ENCODE measurements around the gene TPGS2.

The TPGS2 gene

GRCh38 chr18:36757081-36757480 is 71.7 kb downstream of the TPGS2 start:
- TF ChIP-seq FOXP2 (optimal IDR thresholded peaks at IDR 0.05; ENCODE audit: control extremely low read depth, extremely low read length, insufficient read depth): no peak
- no peak for TF ChIP-seq EZH2 (IDR thresholded peaks at IDR 0.05)
- no peak for TF ChIP-seq POLR2AphosphoS5 (IDR thresholded peaks at IDR 0.05; ENCODE audit: borderline replicate concordance, low read depth, low read length)
- H3K4me3 ChIP-seq: no peak overlapping the region
- H3K27ac ChIP-seq: no peak overlapping the region
- H3K36me3 ChIP-seq (ENCODE audit: insufficient read depth, low read length): no peaks in the 10 kb centered on the region
- no peak overlapping the region for H3K9ac ChIP-seq (ENCODE audit: insufficient read length)
- H3K9me3 ChIP-seq (ENCODE audit: low read depth, low read length): no peaks in the 10 kb centered on the region
- peak; percentile 16 for DNase-seq (ENCODE audit: low read depth, low spot score)

GRCh38 chr18:36756242-36756641 is 72.6 kb downstream of the TPGS2 start:
- H3K9me3 ChIP-seq (ENCODE audit: low read depth, low read length): no peaks in the 10 kb centered on the region
- TF ChIP-seq EZH2 (IDR thresholded peaks at IDR 0.05) (no peak), FOXP2 (optimal IDR thresholded peaks at IDR 0.05; ENCODE audit: control extremely low read depth, extremely low read length, insufficient read depth) (no peak)
- no peak for DNase-seq (ENCODE audit: low read depth, low spot score)
- H3K36me3 ChIP-seq (ENCODE audit: insufficient read depth, low read length): no peaks in the 10 kb centered on the region
- no peak overlapping the region for H3K4me3 ChIP-seq
- no peak overlapping the region for H3K9ac ChIP-seq (ENCODE audit: insufficient read length)
- no peak overlapping the region for H3K27ac ChIP-seq

- Histone ChIP-seq H3K4me3 (no peak overlapping the region), H3K36me3 (ENCODE audit: insufficient read depth, low read length) (no peaks in the 10 kb centered on the region), H3K27ac (no peak overlapping the region), H3K9ac (ENCODE audit: insufficient read length) (no peak overlapping the region), H3K9me3 (ENCODE audit: low read depth, low read length) (no peaks in the 10 kb centered on the region)
- TF ChIP-seq POLR2AphosphoS5 (IDR thresholded peaks at IDR 0.05; ENCODE audit: borderline replicate concordance, low read depth, low read length) (no peak), EZH2 (IDR thresholded peaks at IDR 0.05) (no peak), FOXP2 (optimal IDR thresholded peaks at IDR 0.05; ENCODE audit: control extremely low read depth, extremely low read length, insufficient read depth) (no peak)
- DNase-seq (ENCODE audit: low read depth, low spot score): no peak
Observed at GRCh38 chr18:36752929-36753865, 75.6 kb downstream of the TPGS2 start.

- TF ChIP-seq FOXP2 (optimal IDR thresholded peaks at IDR 0.05; ENCODE audit: control extremely low read depth, extremely low read length, insufficient read depth) (no peak), POLR2AphosphoS5 (IDR thresholded peaks at IDR 0.05; ENCODE audit: borderline replicate concordance, low read depth, low read length) (no peak), EZH2 (IDR thresholded peaks at IDR 0.05) (no peak)
- DNase-seq (ENCODE audit: low read depth, low spot score): no peak
- Histone ChIP-seq H3K36me3 (ENCODE audit: insufficient read depth, low read length) (no peaks in the 10 kb centered on the region), H3K27ac (no peak overlapping the region), H3K9me3 (ENCODE audit: low read depth, low read length) (no peaks in the 10 kb centered on the region), H3K4me3 (no peak overlapping the region), H3K9ac (ENCODE audit: insufficient read length) (no peak overlapping the region)
Observed at GRCh38 chr18:36745219-36745975, 83.4 kb downstream of the TPGS2 start.

- Histone ChIP-seq H3K9ac (ENCODE audit: insufficient read length) (no peak overlapping the region), H3K9me3 (ENCODE audit: low read depth, low read length) (no peaks in the 10 kb centered on the region), H3K27ac (no peak overlapping the region), H3K36me3 (ENCODE audit: insufficient read depth, low read length) (no peaks in the 10 kb centered on the region), H3K4me3 (no peak overlapping the region)
- no peak for DNase-seq (ENCODE audit: low read depth, low spot score)
- TF ChIP-seq FOXP2 (optimal IDR thresholded peaks at IDR 0.05; ENCODE audit: control extremely low read depth, extremely low read length, insufficient read depth): no peak
- no peak for TF ChIP-seq POLR2AphosphoS5 (IDR thresholded peaks at IDR 0.05; ENCODE audit: borderline replicate concordance, low read depth, low read length)
- TF ChIP-seq EZH2 (IDR thresholded peaks at IDR 0.05): no peak
Observed at GRCh38 chr18:36744261-36744876, 84.4 kb downstream of the TPGS2 start.

Data from SK-N-MC (cell line).